CD4-positive, alpha-beta T cell treated with Interleukin-2 at 100 ng/mL for 4 hours (primary cell): Measurements from ENCODE around the gene ZDHHC11B.
A peak's percentile ranks its signal among the peaks of the same experiment; 100 is the strongest.

ENCODE experiments used
- DNase-seq: peaks from one replicate; pipeline ENCODE4 v3.0.0-alpha.2; 2020; ENCODE audit warnings: low spot score

Gene ZDHHC11B

GRCh38 chr5:672329-673160 is 112.0 kb downstream of the ZDHHC11B start:
- DNase-seq, result peak; percentile 95

- peak; percentile 77 for DNase-seq
Measured at GRCh38 chr5:671459-672328, 112.8 kb downstream of the ZDHHC11B start.

GRCh38 chr5:670396-671270 is 113.9 kb downstream of the ZDHHC11B start:
- no peak for DNase-seq

DNA sequence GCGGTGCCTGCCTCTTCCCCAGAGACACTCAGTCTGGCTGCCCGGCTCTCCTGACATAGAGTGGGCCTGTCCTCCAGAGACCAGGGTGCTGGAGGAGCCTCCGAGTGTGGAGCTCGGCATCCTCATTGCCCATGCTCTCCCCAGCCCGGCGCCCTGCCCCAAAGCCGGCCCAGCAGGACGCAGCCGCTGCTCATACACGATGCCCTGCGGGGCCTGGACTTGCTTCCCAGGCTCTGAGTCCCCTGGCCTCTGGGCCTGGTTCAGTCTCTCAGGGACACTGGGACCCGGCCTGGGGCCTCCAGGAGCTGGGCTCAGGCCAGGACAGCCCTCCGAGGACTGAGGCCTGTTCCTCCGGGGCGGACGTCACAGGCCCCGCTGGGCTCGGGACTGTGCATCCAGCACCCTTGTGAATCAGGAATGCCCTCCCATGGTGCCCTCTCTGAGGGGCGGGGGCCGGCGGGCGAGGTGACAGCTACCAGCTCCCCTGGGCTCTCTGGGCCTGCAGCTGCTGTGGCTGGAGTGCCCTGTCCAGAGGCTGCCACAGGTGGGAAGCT is 114.6 kb downstream of the ZDHHC11B start:
- no peak for DNase-seq

GRCh38 chr5:669111-669841 is 115.3 kb downstream of the ZDHHC11B start:
- DNase-seq, result peak; percentile 45

- no peak for DNase-seq
Measured at GRCh38 chr5:668283-668995, 116.1 kb downstream of the ZDHHC11B start.

GRCh38 chr5:666816-667498 is 117.6 kb downstream of the ZDHHC11B start:
- no peak for DNase-seq

GRCh38 chr5:665956-666711 is 118.4 kb downstream of the ZDHHC11B start:
- no peak for DNase-seq

DNA sequence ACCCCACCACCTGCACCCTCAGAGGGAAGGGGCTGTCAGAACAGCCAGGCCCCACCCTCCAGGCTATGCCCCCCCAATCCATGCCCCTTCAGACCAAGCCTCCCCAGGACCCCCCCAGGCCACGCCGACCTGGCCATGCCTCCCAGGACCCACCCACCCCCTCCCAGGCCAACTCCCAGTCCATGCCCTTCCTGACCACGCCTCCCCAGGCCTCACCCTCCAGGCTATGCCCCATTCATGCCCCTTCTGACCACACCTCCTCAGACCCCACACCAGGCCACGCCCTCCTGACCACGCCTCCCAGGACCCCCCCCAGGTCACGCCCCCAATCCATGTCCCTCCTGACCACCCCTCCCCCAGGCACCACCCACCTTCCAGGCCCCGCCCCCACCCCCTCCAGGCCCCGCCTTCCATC is 119.0 kb downstream of the ZDHHC11B start:
- no peak for DNase-seq

GRCh38 chr5:664994-665360 is 119.6 kb downstream of the ZDHHC11B start:
- no peak for DNase-seq

DNA sequence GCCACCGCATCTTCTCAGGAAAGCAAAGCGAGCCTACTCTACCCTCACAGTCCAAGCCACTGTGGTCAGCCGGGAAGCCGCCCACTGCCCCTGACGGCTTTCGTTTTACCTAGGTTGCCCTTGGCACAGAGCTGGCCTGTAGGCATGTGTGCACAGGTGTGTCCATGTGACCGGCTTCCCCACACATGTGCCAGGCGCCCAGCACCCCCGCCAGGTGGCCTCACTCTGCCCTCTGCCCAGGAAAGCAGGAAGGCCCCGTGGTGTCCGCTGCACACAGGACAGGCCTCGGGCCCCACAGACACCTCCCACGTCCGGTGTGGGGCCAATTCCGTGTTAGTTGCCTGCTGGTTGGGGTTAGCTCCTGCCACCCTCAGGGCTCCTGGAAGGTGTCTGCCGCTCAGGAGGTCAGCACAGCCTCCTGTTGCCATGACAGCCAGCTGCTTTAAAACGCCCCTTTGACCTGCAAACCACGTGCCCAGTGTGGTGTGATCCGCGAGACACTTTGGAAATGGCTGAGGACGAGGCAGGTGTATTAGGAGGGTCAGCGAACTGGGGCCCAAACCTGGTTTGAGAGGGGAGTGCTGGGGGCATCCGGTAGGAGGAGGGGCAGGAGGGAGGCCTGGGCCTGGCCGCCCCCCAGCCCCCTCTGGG is 120.1 kb downstream of the ZDHHC11B start:
- no peak for DNase-seq

- no peak for DNase-seq
Measured at GRCh38 chr5:663436-664342, 120.8 kb downstream of the ZDHHC11B start.

GRCh38 chr5:662751-663435 is 121.6 kb downstream of the ZDHHC11B start:
- DNase-seq, result no peak

GRCh38 chr5:661891-662750 is 122.4 kb downstream of the ZDHHC11B start:
- DNase-seq, result no peak

DNA sequence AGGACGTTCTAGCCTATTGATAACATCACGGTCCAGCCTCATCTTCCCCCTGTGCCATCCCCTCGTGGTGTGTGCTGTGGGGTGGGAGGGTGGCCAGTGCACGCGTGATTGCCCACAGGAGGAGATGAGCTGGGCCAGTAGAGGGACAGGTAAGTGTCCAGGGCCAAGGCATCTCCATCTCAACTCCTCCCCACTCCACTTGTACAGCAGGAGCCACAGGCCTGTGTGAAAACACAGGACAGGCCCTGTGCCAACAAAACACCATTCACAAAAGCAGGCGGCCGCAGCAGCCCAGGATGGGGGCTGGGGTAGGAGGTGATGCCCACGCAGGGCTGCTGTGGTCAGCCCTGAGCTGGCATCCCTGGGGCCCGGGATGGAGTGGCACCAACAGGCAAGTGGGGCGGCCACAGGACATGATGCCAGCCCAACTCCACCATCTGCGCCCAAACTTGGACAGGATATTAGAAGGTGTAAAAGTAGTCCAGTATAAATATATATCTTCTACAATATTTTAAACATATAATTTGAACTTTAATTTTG is 124.0 kb downstream of the ZDHHC11B start:
- DNase-seq, result no peak
